Karpas-422 (cell line): Measurements from ENCODE around the gene MCU. TPM values are rescaled to one million over a fixed set of nuclear protein-coding genes. Genes with fewer than 3 reads are reported as not detected.

Experiments used
- DNase-seq: peaks from one replicate; pipeline ENCODE4 v3.0.0-alpha.2; 2015
- H2AFZ ChIP-seq: fragments of 200-600 bp; sonication (generic); 2 replicates; pipeline ENCODE4 v1.6.1; 2014; ENCODE audit warnings: antibody characterized with exemption, low read length, mixed read lengths
- H3K27ac ChIP-seq: fragments of 200-600 bp; sonication (generic); 2 replicates; pipeline ENCODE4 v1.5.1; 2014; ENCODE audit warnings: mild to moderate bottlenecking, low read length, moderate library complexity
- H3K27me3 ChIP-seq: fragments of 200-600 bp; sonication (generic); 2 replicates; pipeline ENCODE4 v1.6.1; 2014; ENCODE audit warnings: low read length, mixed read lengths
- H3K36me3 ChIP-seq: fragments of 200-600 bp; sonication (generic); 2 replicates; pipeline ENCODE4 v1.6.1; 2014; ENCODE audit warnings: low read length, mixed read lengths; ENCODE audit not compliant: insufficient read depth
- H3K4me1 ChIP-seq: fragments of 200-600 bp; sonication (generic); 2 replicates; pipeline ENCODE4 v1.6.1; 2014; ENCODE audit warnings: mild to moderate bottlenecking, low read length, mixed read lengths
- H3K4me2 ChIP-seq: fragments of 200-600 bp; sonication (generic); 2 replicates; pipeline ENCODE4 v1.6.1; 2014; ENCODE audit warnings: low read length, low read depth, mild to moderate bottlenecking; ENCODE audit not compliant: poor library complexity, severe bottlenecking
- H3K4me3 ChIP-seq: fragments of 200-600 bp; sonication (generic); 2 replicates; pipeline ENCODE4 v1.5.1; 2014; ENCODE audit warnings: mild to moderate bottlenecking, antibody characterized with exemption, low read length, mixed read lengths
- H3K79me2 ChIP-seq: fragments of 200-600 bp; sonication (generic); 2 replicates; pipeline ENCODE4 v1.6.1; 2014; ENCODE audit warnings: mild to moderate bottlenecking, low read length, mixed read lengths
- H3K9ac ChIP-seq: fragments of 200-600 bp; sonication (generic); 2 replicates; pipeline ENCODE4 v1.6.0; 2014; ENCODE audit warnings: low read length
- H3K9me2 ChIP-seq: fragments of 200-600 bp; sonication (generic), shearing (Covaris generic); replicated peaks from 2 replicates; pipeline ENCODE4 v1.6.0; 2014; ENCODE audit warnings: mild to moderate bottlenecking, low read length, moderate library complexity; ENCODE audit not compliant: insufficient read depth
- H3K9me3 ChIP-seq: fragments of 300-700, 200-600 bp; sonication (generic); 2 replicates; pipeline ENCODE4 v1.6.1; 2014; ENCODE audit warnings: low read length, mixed read lengths
- H4K20me1 ChIP-seq: fragments of 200-600 bp; sonication (generic); 2 replicates; pipeline ENCODE4 v1.6.1; 2014; ENCODE audit warnings: mild to moderate bottlenecking, antibody characterized with exemption, low read length, low read depth; ENCODE audit not compliant: insufficient read depth
- small RNA-seq: library from RNA; depleted of rRNA; stranded (forward); fragments of <200 nt; gene quantifications from one replicate; pipeline ENCODE3, GENCODE V24; 2014
- total RNA-seq: library from RNA; depleted of rRNA; stranded (reverse); fragments of >200 nt; shearing (Covaris generic); gene quantifications from 2 replicates; pipeline ENCODE4 v1.2.3, GENCODE V29; 2014; ENCODE audit warnings: low replicate concordance; rRNA removed

Gene MCU
- total RNA-seq, 1 experiment from 2014 or later: 41.3 TPM

- no peak overlapping the region for H2AFZ ChIP-seq
- H3K36me3 ChIP-seq: no peaks in the 10 kb centered on the region
- H3K9me2 ChIP-seq: no peaks in the 10 kb centered on the region
- no peak for DNase-seq
- no peaks in the 10 kb centered on the region for H3K27me3 ChIP-seq
- H3K79me2 ChIP-seq: no peaks in the 10 kb centered on the region
- H3K4me2 ChIP-seq: no peak overlapping the region
- H3K27ac ChIP-seq: no peak overlapping the region
- H3K4me3 ChIP-seq: no peak overlapping the region
- no peaks in the 10 kb centered on the region for H4K20me1 ChIP-seq
- H3K9ac ChIP-seq: no peak overlapping the region
- H3K4me1 ChIP-seq: no peaks in the 10 kb centered on the region
- no peaks in the 10 kb centered on the region for H3K9me3 ChIP-seq
Measured at GRCh38 chr10:72927485-72927884, 235.5 kb downstream of the MCU start.

- Histone ChIP-seq H3K27me3 (no peaks in the 10 kb centered on the region), H3K4me1 (no peaks in the 10 kb centered on the region), H2AFZ (no peak overlapping the region), H3K36me3 (no peaks in the 10 kb centered on the region), H3K9ac (no peak overlapping the region), H3K9me3 (no peaks in the 10 kb centered on the region), H3K4me3 (no peak overlapping the region), H3K27ac (no peak overlapping the region), H3K9me2 (no peaks in the 10 kb centered on the region), H4K20me1 (no peaks in the 10 kb centered on the region), H3K4me2 (no peak overlapping the region), H3K79me2 (no peaks in the 10 kb centered on the region)
- DNase-seq: no peak
Measured at GRCh38 chr10:72928798-72929197, 236.9 kb downstream of the MCU start.

GRCh38 chr10:72930276-72930675 lies 238.3 kb downstream of the MCU start:
- Histone ChIP-seq H3K27ac (no peak overlapping the region), H3K4me3 (no peak overlapping the region), H3K4me1 (no peaks in the 10 kb centered on the region), H3K27me3 (no peaks in the 10 kb centered on the region), H4K20me1 (no peaks in the 10 kb centered on the region), H3K79me2 (no peaks in the 10 kb centered on the region), H2AFZ (no peak overlapping the region), H3K36me3 (no peaks in the 10 kb centered on the region), H3K4me2 (no peak overlapping the region), H3K9me3 (no peaks in the 10 kb centered on the region), H3K9ac (no peak overlapping the region), H3K9me2 (no peaks in the 10 kb centered on the region)
- DNase-seq: no peak

GRCh38 chr10:72932259-72933015 lies 240.5 kb downstream of the MCU start:
- H3K36me3 ChIP-seq: no peaks in the 10 kb centered on the region
- H4K20me1 ChIP-seq: no peaks in the 10 kb centered on the region
- no peak overlapping the region for H2AFZ ChIP-seq
- no peak overlapping the region for H3K4me2 ChIP-seq
- H3K27ac ChIP-seq: no peak overlapping the region
- no peaks in the 10 kb centered on the region for H3K4me1 ChIP-seq
- H3K9ac ChIP-seq: no peak overlapping the region
- no peaks in the 10 kb centered on the region for H3K9me2 ChIP-seq
- no peak overlapping the region for H3K4me3 ChIP-seq
- peak; percentile 31 for DNase-seq
- no peaks in the 10 kb centered on the region for H3K9me3 ChIP-seq
- H3K27me3 ChIP-seq: no peaks in the 10 kb centered on the region
- no peaks in the 10 kb centered on the region for H3K79me2 ChIP-seq

- no peak overlapping the region for H3K9ac ChIP-seq
- no peaks in the 10 kb centered on the region for H3K79me2 ChIP-seq
- H4K20me1 ChIP-seq: no peaks in the 10 kb centered on the region
- no peaks in the 10 kb centered on the region for H3K9me2 ChIP-seq
- H3K27ac ChIP-seq: no peak overlapping the region
- no peaks in the 10 kb centered on the region for H3K4me1 ChIP-seq
- H2AFZ ChIP-seq: no peak overlapping the region
- no peaks in the 10 kb centered on the region for H3K36me3 ChIP-seq
- no peaks in the 10 kb centered on the region for H3K9me3 ChIP-seq
- H3K4me3 ChIP-seq: no peak overlapping the region
- no peak overlapping the region for H3K4me2 ChIP-seq
- no peak for DNase-seq
- H3K27me3 ChIP-seq: no peaks in the 10 kb centered on the region
Measured at GRCh38 chr10:72935361-72935760, 243.4 kb downstream of the MCU start.

Small RNA genes within 50 kb of the gene (small RNA-seq; reads per million reads assigned to genes)
- gene MIR4676 (not detected), gene RF00019 (not detected)

Other genes starting within 250 kb of the MCU start
- 27.1 and 40.3 TPM in 2 replicates for gene MICU1, start 66.1 kb upstream of the MCU start, total RNA-seq
- gene OIT3, start 201.6 kb downstream of the MCU start, total RNA-seq: 0.65 TPM in 1 of 2 replicates, not detected in the other